Measurements from ENCODE around the gene RTCA.
"Not testable (repeated sequence)": the region's sequence is repeated elsewhere in the genome, so short reads cannot be mapped to it uniquely, and the experiment has no call there.

The RTCA gene

DNA sequence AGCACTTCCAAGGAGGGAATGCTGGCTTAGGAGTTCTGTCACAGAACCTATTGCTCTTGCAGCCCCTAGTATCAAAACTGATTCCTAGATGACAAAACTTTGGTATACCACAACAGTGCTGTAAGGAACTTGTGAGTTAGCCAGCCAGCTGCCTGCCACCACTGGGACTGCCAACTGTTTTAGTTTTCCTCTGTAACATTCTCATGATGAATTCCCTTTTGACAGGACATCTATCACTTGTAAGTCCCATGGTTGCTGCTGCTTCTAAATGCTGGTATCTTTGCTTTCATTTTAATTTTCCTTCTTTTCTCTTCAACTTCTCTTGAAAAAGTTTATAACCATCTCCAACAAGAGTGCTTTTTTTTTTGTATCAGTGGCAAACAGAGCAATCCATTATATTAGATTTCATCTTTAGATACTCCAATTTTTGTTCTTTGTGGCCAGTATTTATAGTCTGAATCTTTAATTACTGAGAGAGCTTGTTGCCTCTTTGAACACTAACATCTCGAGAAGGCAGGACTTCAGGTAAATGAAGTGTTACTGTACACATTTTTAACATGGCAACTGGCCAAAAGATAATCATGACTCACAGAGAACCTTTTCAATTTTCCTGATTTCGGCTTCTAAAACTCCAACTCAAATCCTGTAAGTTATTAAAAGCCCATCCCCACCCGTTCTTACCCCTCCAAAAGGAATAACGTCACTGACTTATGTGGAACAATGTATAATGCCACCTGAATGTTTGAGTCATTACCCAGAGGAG is 36.2 kb upstream of the RTCA start:
- DNase-seq (ENCODE audit: extremely low read depth, insufficient read length), result no peak
- Histone ChIP-seq H3K27me3 (replicated peaks; ENCODE audit: control insufficient read depth, insufficient read depth, low read length) (no peaks in the 10 kb centered on the region), H3K36me3 (ENCODE audit: control insufficient read depth, insufficient read depth, low read length) (no peaks in the 10 kb centered on the region; the same call in 1 of the 2 replicates), H3K4me3 (replicated peaks; ENCODE audit: low read depth, low read length) (no peak overlapping the region)
- TF ChIP-seq CTCF (IDR thresholded peaks at IDR 0.05; ENCODE audit: insufficient read depth, low read length, poor library complexity, severe bottlenecking), result no peak

DNA sequence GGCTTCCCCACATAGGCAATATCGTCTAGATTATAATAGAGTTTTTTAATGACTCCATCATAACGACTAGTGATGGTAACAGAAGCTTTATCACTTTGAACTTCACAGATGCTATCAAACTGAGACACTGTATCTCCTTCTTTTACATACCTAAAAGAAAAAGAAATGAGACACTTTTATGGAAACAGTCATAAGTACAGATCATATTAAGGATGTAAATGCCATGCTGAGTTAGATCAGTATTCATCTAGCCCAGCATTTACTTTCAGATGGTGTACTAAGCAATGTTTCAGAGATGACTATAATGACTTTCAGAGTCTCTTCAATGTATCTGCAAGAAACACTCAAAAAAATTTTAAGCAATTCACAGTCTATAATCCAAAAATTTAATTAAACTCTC is 35.3 kb upstream of the RTCA start:
- no peaks in the 10 kb centered on the region; the same call in 1 of the 2 replicates for H3K36me3 ChIP-seq (ENCODE audit: control insufficient read depth, insufficient read depth, low read length)
- H3K27me3 ChIP-seq (replicated peaks; ENCODE audit: control insufficient read depth, insufficient read depth, low read length), result no peaks in the 10 kb centered on the region
- H3K4me3 ChIP-seq (replicated peaks; ENCODE audit: low read depth, low read length), result no peak overlapping the region
- DNase-seq (ENCODE audit: extremely low read depth, insufficient read length), result no peak
- TF ChIP-seq CTCF (IDR thresholded peaks at IDR 0.05; ENCODE audit: insufficient read depth, low read length, poor library complexity, severe bottlenecking), result no peak

- Histone ChIP-seq H3K4me3 (replicated peaks; ENCODE audit: low read depth, low read length) (no peak overlapping the region), H3K27me3 (replicated peaks; ENCODE audit: control insufficient read depth, insufficient read depth, low read length) (no peaks in the 10 kb centered on the region), H3K36me3 (ENCODE audit: control insufficient read depth, insufficient read depth, low read length) (no peaks in the 10 kb centered on the region; the same call in 1 of the 2 replicates)
- no peak for TF ChIP-seq CTCF (IDR thresholded peaks at IDR 0.05; ENCODE audit: insufficient read depth, low read length, poor library complexity, severe bottlenecking)
- DNase-seq (ENCODE audit: extremely low read depth, insufficient read length), result no peak
Observed at GRCh38 chr1:100231721-100232120, 34.3 kb upstream of the RTCA start.

GRCh38 chr1:100232156-100232555 is 33.9 kb upstream of the RTCA start:
- TF ChIP-seq CTCF (IDR thresholded peaks at IDR 0.05; ENCODE audit: insufficient read depth, low read length, poor library complexity, severe bottlenecking), result no peak
- H3K4me3 ChIP-seq (replicated peaks; ENCODE audit: low read depth, low read length), result no peak overlapping the region
- H3K36me3 ChIP-seq (ENCODE audit: control insufficient read depth, insufficient read depth, low read length), result no peaks in the 10 kb centered on the region; the same call in 1 of the 2 replicates
- no peaks in the 10 kb centered on the region for H3K27me3 ChIP-seq (replicated peaks; ENCODE audit: control insufficient read depth, insufficient read depth, low read length)
- DNase-seq (ENCODE audit: extremely low read depth, insufficient read length), result no peak

DNA sequence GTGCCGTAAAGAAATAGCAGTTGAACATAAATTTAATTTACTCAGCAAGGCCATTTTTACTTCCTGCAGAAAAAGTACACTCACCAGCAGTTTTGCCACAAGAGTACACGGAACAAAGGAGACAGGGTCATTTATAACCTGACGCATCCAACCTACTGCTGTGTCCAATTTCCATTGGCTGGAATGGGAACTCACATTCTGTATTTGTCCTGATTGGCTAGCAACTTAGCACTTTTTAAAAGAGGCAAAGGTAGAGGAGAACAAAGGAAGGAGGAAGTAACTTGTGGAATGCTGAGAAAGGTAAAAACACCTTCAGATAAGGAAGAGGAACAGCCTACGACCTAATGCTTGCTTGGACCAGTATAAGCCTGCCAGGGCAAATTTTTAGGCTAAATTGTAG is 32.5 kb upstream of the RTCA start:
- H3K27me3 ChIP-seq (replicated peaks; ENCODE audit: control insufficient read depth, insufficient read depth, low read length); H3K4me3 ChIP-seq (replicated peaks; ENCODE audit: low read depth, low read length); DNase-seq (ENCODE audit: extremely low read depth, insufficient read length); H3K36me3 ChIP-seq (ENCODE audit: control insufficient read depth, insufficient read depth, low read length): not testable (repeated sequence)

GRCh38 chr1:100234432-100234831 is 31.6 kb upstream of the RTCA start:
- Histone ChIP-seq H3K36me3 (ENCODE audit: control insufficient read depth, insufficient read depth, low read length) (peaks cover 1% of the 10 kb centered on the region; the same call in 1 of the 2 replicates), H3K4me3 (replicated peaks; ENCODE audit: low read depth, low read length) (no peak overlapping the region), H3K27me3 (replicated peaks; ENCODE audit: control insufficient read depth, insufficient read depth, low read length) (no peaks in the 10 kb centered on the region)
- TF ChIP-seq CTCF (IDR thresholded peaks at IDR 0.05; ENCODE audit: insufficient read depth, low read length, poor library complexity, severe bottlenecking), result no peak
- no peak for DNase-seq (ENCODE audit: extremely low read depth, insufficient read length)
